NCI-H146 treated with DMSO at 0.1 percent for 48 hours (cell line): ENCODE results near the gene SLC6A12.

ENCODE experiments used
- DNase-seq: peaks from one replicate; lab custom pipeline; 2025; ENCODE audit not compliant: unreplicated experiment; lab: John Stamatoyannopoulos, UW

SLC6A12 gene

GRCh38 chr12:179131-179884, 34.6 kb downstream of the SLC6A12 start:
- DNase-seq: peak; percentile 66

GRCh38 chr12:178829-179109, 35.2 kb downstream of the SLC6A12 start:
- DNase-seq: no peak

GRCh38 chr12:177980-178828, 35.8 kb downstream of the SLC6A12 start:
- no peak for DNase-seq

GRCh38 chr12:177336-177979, 36.5 kb downstream of the SLC6A12 start:
- no peak for DNase-seq

GRCh38 chr12:176321-177181, 37.4 kb downstream of the SLC6A12 start:
- no peak for DNase-seq

- DNase-seq: no peak
Observed at GRCh38 chr12:175759-176158, 38.2 kb downstream of the SLC6A12 start.

- DNase-seq: no peak
Observed at GRCh38 chr12:175250-175649, 38.7 kb downstream of the SLC6A12 start.

- DNase-seq: no peak
Observed at GRCh38 chr12:174596-174995, 39.4 kb downstream of the SLC6A12 start.

- no peak for DNase-seq
Observed at GRCh38 chr12:174124-174523, 39.8 kb downstream of the SLC6A12 start.

GRCh38 chr12:172732-173161, 41.2 kb downstream of the SLC6A12 start:
- no peak for DNase-seq

- DNase-seq: peak; percentile 17
Observed at GRCh38 chr12:171743-172676, 41.9 kb downstream of the SLC6A12 start.

GRCh38 chr12:171276-171675, 42.7 kb downstream of the SLC6A12 start:
- DNase-seq: no peak

- DNase-seq: no peak
Observed at GRCh38 chr12:170371-171225, 43.4 kb downstream of the SLC6A12 start.

GRCh38 chr12:169528-170370, 44.2 kb downstream of the SLC6A12 start:
- DNase-seq: no peak

GRCh38 chr12:168763-169525, 45.0 kb downstream of the SLC6A12 start:
- no peak for DNase-seq

- DNase-seq: no peak
Observed at GRCh38 chr12:167959-168600, 45.9 kb downstream of the SLC6A12 start.
